Kidney glomerular epithelial cell (primary cell): ENCODE results near the gene KCNA4.
"Not testable (repeated sequence)": the region's sequence is repeated elsewhere in the genome, so short reads cannot be mapped to it uniquely, and the experiment has no call there.

Experiments used
- DNase-seq: peaks from one replicate; lab custom pipeline; 2025; lab: John Stamatoyannopoulos, UW

KCNA4 gene

DNA sequence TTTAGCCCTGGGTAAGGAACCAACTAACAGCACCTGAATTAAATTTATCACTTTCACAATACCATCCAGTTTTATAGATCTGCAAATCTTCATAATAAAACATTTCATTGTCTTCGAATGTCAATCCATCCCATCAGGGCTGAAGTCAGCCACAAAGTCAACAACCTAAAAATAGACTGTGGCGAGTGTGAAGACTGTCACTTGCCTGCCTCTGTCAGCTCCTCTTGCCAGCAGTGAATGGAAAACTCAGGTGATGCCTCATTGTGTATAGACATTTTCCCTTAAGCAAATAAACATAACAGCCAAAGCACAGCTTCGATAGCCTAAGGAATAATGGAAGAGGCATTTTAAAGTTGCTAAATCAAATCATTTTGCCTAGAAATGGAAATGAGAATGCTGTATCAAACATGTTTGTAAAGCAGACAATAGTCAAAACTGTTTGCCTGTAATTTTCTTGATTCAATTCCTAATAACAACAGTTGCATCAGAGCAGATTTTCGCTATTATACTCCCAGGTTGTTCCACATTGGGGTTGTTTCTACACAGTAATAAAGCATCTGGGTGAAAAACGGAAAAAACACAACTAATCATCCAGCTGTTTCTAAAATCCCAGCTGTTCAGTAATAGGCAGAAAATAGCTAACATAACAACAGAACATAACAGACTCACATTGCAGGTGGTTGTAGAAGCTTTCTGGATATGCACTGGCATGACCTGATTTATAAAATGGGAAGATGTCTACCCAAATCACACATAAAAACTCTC is 15.7 kb downstream of the KCNA4 start:
- no peak for DNase-seq

- DNase-seq: no peak
Observed at GRCh38 chr11:29996016-29996415, 20.8 kb downstream of the KCNA4 start.

- peak; percentile 21 for DNase-seq
Observed at GRCh38 chr11:29989174-29989970, 27.5 kb downstream of the KCNA4 start.

- DNase-seq: no peak
Observed at GRCh38 chr11:29985248-29985647, 31.6 kb downstream of the KCNA4 start.

GRCh38 chr11:29984544-29984943 is 32.3 kb downstream of the KCNA4 start:
- no peak for DNase-seq

DNA sequence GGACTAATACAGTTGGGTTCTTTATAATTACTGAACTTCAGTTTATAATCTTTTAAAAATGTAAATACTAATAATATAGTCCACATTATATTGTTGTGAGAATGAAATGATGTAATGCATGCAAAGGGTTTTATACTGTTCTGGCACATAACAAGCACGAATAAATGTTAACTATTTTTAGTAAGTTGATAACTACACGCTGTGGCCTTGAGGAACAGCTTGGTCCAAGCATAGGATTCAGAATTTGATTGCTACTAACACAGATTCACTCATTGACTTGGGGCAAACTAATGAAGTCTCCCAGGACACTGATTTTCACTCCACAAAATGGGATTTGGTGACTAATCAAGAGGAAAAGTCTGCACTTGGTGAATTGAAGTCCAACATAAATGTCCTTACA is 38.3 kb downstream of the KCNA4 start:
- DNase-seq: no peak

GRCh38 chr11:29975580-29975979 is 41.2 kb downstream of the KCNA4 start:
- DNase-seq: not testable (repeated sequence)

DNA sequence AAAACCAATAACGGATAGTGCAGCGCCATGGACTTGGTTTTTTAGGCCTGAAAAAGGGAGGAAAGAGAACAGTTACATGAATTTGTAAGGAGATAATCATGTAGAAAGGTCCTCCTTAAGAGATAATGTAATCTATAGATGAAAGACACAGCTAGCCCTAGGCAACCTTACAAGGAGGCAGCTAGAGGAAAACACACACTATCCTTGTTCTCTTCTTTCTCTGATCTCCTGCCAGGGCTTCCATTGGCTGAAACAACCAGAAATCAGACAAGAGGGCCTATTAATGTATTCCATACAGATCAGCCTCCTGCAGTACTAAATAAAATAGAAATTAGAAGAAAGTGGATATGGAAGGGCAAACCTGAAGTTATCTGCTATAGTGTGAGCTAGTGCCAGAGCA is 53.0 kb downstream of the KCNA4 start:
- no peak for DNase-seq

GRCh38 chr11:29963036-29963435 is 53.8 kb downstream of the KCNA4 start:
- no peak for DNase-seq

GRCh38 chr11:29962243-29962642 is 54.6 kb downstream of the KCNA4 start:
- no peak for DNase-seq
